ENCODE measurements around the gene TAPBP. TPM values are rescaled to one million over a fixed set of nuclear protein-coding genes. Genes with fewer than 3 reads are reported as not detected.

TAPBP gene
- total RNA-seq, 1 donor from 2014 or later, result 117 TPM

DNA sequence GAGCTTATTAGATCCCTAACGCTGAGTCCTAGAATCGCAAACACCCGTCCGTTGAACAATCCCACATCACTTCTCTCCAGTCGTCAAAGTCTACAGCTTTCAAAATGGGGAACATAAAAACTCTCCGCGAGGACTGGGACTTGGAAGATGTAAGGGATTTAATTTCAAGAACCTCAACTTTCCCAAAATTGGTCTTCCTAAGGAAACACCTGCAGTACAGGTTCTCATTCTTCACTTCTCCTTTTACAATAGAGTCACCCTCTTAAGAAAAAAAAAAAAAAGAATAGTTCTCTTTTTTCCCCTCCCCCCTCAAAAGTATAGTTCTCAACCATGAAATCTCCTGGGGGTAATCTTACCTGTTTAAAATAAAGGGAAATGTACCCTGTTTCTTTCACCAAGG is 10.2 kb upstream of the TAPBP start:
- Mint-ChIP-seq H3K27ac (ENCODE audit: unreplicated experiment) (no peak overlapping the region), H3K4me3 (ENCODE audit: unreplicated experiment) (peak overlapping the region; percentile 97)

DNA sequence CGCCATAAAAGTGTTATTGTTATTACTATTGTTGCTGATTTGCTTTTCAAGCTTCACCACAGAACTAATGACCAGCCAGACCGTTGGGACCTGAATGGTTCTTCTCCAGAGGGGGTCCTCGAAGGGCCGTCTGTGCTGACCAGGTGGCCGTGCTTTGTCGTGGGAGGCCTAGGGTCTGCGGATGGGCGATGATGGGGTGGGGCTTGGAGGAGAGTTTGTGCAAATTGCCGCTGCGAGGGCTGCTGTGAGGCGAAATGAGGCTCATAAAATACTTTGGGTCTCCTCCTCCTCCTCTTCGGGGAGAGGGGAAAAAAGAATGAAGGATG is 9.7 kb upstream of the TAPBP start:
- no peak for DNase-seq (ENCODE audit: extremely low spot score, unreplicated experiment)
- Mint-ChIP-seq H3K27ac (ENCODE audit: unreplicated experiment) (peak overlapping the region; percentile 94), H3K27me3 (ENCODE audit: unreplicated experiment) (no peaks in the 10 kb centered on the region), H3K9me3 (ENCODE audit: unreplicated experiment) (no peaks in the 10 kb centered on the region), H3K4me3 (ENCODE audit: unreplicated experiment) (peak overlapping the region; percentile 97), H3K4me1 (ENCODE audit: unreplicated experiment) (peaks cover 38% of the 10 kb centered on the region), H3K36me3 (ENCODE audit: unreplicated experiment) (peaks cover 14% of the 10 kb centered on the region)
- TF ChIP-seq, protein P1, sequence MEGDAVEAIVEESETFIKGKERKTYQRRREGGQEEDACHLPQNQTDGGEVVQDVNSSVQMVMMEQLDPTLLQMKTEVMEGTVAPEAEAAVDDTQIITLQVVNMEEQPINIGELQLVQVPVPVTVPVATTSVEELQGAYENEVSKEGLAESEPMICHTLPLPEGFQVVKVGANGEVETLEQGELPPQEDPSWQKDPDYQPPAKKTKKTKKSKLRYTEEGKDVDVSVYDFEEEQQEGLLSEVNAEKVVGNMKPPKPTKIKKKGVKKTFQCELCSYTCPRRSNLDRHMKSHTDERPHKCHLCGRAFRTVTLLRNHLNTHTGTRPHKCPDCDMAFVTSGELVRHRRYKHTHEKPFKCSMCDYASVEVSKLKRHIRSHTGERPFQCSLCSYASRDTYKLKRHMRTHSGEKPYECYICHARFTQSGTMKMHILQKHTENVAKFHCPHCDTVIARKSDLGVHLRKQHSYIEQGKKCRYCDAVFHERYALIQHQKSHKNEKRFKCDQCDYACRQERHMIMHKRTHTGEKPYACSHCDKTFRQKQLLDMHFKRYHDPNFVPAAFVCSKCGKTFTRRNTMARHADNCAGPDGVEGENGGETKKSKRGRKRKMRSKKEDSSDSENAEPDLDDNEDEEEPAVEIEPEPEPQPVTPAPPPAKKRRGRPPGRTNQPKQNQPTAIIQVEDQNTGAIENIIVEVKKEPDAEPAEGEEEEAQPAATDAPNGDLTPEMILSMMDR (IDR thresholded peaks at IDR 0.05), result no peak

More for the DNA sequence above, 10.2 kb upstream of the TAPBP start:
- peaks cover 10% of the 10 kb centered on the region for H3K36me3 Mint-ChIP-seq (ENCODE audit: unreplicated experiment)
- H3K4me1 Mint-ChIP-seq (ENCODE audit: unreplicated experiment), result peaks cover 35% of the 10 kb centered on the region
- DNase-seq (ENCODE audit: extremely low spot score, unreplicated experiment), result no peak
- TF ChIP-seq, protein P1 (IDR thresholded peaks at IDR 0.05), result no peak
- H3K9me3 Mint-ChIP-seq (ENCODE audit: unreplicated experiment), result no peaks in the 10 kb centered on the region
- H3K27me3 Mint-ChIP-seq (ENCODE audit: unreplicated experiment), result no peaks in the 10 kb centered on the region

DNA sequence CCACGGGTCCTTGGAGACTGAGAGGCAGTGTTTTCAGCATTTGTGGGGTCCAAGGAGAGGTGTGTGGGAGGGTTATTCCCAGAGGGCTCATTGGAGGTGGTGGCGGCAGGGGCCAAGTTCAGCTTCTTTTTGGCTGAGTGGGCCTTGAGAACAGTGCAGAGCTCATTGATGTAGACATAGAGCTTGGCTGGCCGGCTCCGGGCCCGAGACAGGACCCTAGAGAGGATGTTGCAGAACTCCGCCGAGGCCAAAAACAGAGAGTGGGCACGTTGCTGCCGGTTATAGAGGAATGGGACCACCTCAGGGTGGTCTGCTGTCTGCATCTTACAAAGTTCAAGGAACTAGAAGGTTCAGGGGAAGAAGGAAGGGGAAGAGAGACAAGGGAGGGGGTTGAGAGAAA is 7.3 kb upstream of the TAPBP start:
- TF ChIP-seq, protein P1 (IDR thresholded peaks at IDR 0.05), result no peak
- Mint-ChIP-seq H3K4me3 (ENCODE audit: unreplicated experiment) (peak overlapping the region; percentile 68), H3K36me3 (ENCODE audit: unreplicated experiment) (peaks cover 18% of the 10 kb centered on the region), H3K9me3 (ENCODE audit: unreplicated experiment) (no peaks in the 10 kb centered on the region), H3K27ac (ENCODE audit: unreplicated experiment) (peak overlapping the region; percentile 34), H3K4me1 (ENCODE audit: unreplicated experiment) (peaks cover 53% of the 10 kb centered on the region), H3K27me3 (ENCODE audit: unreplicated experiment) (no peaks in the 10 kb centered on the region)
- DNase-seq (ENCODE audit: extremely low spot score, unreplicated experiment), result no peak

DNA sequence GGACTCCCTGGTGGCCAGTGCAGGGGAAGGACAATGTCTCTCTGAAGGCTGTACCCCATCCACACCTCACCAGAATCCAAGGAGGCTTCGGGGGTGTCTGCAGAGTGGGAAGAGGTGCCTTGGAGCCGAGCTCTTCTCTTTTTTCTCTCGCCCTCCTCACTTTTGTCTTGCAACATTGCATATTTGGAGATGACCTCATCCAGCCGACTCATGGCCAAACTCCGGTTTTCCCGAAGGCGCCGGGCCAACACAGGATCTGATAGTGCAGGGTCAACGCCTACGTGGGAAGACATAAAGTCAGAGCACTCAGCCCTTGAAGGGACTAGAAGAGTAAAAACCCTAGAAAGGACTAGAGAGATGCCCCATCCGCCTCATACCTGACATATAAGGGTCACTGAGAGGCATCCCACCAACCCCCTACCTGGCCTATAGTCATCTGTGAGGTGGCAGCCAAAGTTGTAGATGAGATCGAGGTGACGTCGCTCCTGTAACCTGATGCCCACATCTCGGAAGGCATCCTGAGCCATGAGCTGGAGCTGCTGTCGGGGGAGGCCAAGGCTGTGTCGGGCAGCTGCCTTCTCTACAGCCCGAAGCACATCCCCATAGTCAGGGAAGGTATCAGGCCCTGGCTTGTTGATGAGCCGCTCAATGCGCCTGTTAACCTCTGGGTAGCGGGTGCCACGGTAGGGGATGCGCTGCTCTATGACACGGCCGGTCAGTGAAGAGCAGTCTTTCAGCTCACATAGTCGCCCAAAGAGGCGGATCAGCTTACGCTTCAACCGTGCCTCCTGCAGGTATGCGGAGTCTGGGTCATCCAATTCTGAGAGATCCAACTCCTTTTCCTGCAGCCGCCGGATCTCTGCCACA is 6.7 kb upstream of the TAPBP start:
- Mint-ChIP-seq H3K4me1 (ENCODE audit: unreplicated experiment) (peaks cover 55% of the 10 kb centered on the region), H3K9me3 (ENCODE audit: unreplicated experiment) (no peaks in the 10 kb centered on the region), H3K27ac (ENCODE audit: unreplicated experiment) (peak overlapping the region; percentile 12), H3K4me3 (ENCODE audit: unreplicated experiment) (peak overlapping the region; percentile 68), H3K36me3 (ENCODE audit: unreplicated experiment) (peaks cover 20% of the 10 kb centered on the region), H3K27me3 (ENCODE audit: unreplicated experiment) (no peaks in the 10 kb centered on the region)
- TF ChIP-seq, protein P1 (IDR thresholded peaks at IDR 0.05), result no peak
- DNase-seq (ENCODE audit: extremely low spot score, unreplicated experiment), result no peak

DNA sequence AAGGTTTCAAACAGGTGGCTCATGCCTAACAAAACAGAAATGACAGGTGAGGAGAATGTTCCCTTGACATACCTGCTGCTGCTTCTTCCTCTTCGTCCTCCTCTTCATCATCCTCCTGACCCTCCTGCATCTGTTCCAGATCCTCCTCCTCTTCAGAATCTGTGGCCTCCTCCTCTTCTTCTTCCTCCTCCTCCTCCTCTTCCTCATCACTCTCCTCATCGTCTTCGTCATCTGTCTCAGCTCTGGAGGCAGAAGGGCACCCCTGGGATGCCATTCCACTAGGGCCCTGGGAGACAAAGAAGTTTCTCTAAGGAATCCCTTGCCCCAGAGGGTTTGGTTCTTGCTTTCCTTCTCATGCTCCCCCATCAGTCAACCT is 6.0 kb upstream of the TAPBP start:
- no peak overlapping the region for H3K27ac Mint-ChIP-seq (ENCODE audit: unreplicated experiment)
- H3K36me3 Mint-ChIP-seq (ENCODE audit: unreplicated experiment), result peaks cover 20% of the 10 kb centered on the region
- H3K4me1 Mint-ChIP-seq (ENCODE audit: unreplicated experiment), result peaks cover 61% of the 10 kb centered on the region
- TF ChIP-seq, protein P1 (IDR thresholded peaks at IDR 0.05), result no peak
- no peak overlapping the region for H3K4me3 Mint-ChIP-seq (ENCODE audit: unreplicated experiment)
- H3K9me3 Mint-ChIP-seq (ENCODE audit: unreplicated experiment), result no peaks in the 10 kb centered on the region
- DNase-seq (ENCODE audit: extremely low spot score, unreplicated experiment), result no peak
- no peaks in the 10 kb centered on the region for H3K27me3 Mint-ChIP-seq (ENCODE audit: unreplicated experiment)
